Non-pigmented ciliary epithelial cell (primary cell): ENCODE data around the gene CDCP1.
"Not testable (repeated sequence)": the region's sequence is repeated elsewhere in the genome, so short reads cannot be mapped to it uniquely, and the experiment has no call there.

ENCODE experiments used
- DNase-seq: peaks from one replicate; pipeline ENCODE4 v3.0.0-alpha.2; 2010; ENCODE audit warnings: low read depth

The CDCP1 gene

GRCh38 chr3:45056608-45057301, 89.4 kb downstream of the CDCP1 start:
- DNase-seq, result no peak

- DNase-seq, result peak; percentile 64
These were observed 90.6 kb downstream of the CDCP1 start for GRCh38 chr3:45055411-45056143.

GRCh38 chr3:45055032-45055410, 91.2 kb downstream of the CDCP1 start:
- DNase-seq, result peak; percentile 44

GRCh38 chr3:45054196-45054857, 91.9 kb downstream of the CDCP1 start:
- no peak for DNase-seq

DNA sequence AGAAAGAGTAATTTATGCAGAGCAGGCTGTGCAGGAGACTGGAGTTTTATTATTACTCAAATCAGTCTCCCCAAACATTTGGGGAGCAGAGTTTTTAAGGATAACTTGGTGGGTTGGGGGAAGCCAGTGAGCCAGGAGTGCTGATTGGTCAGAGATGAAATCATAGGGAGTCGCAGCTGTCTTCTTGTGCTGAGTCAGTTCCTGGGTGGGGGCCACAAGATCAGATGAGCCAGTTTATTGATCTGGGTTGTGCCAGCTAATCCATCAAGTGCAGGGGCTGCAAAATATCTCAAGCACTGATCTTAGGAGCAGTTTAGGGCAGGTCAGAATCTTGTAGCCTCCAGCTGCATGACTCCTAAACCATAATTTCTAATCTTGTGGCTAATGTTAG, 92.4 kb downstream of the CDCP1 start:
- not testable (repeated sequence) for DNase-seq

GRCh38 chr3:45051685-45052084, 94.5 kb downstream of the CDCP1 start:
- DNase-seq, result no peak

GRCh38 chr3:45049807-45050206, 96.4 kb downstream of the CDCP1 start:
- no peak for DNase-seq

DNA sequence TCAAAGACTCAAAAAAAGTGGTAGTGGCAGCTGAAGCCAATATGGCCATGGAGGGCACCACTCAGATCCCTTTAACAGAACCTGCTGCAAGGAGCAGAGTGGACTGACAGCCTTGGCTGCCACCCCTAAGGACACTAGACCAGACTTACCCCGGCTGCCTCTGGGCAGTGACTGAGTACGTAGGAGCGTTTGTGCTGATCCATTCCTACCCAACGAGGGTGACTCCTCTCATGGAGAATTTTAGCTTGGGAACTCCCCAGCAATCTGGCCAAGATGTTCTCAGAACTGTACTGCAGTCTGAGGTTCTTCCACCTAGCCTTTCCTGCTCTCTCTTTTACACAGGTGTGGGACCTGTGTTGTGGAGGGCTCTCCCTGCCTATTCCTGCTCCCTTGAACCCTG, 97.9 kb downstream of the CDCP1 start:
- no peak for DNase-seq

DNA sequence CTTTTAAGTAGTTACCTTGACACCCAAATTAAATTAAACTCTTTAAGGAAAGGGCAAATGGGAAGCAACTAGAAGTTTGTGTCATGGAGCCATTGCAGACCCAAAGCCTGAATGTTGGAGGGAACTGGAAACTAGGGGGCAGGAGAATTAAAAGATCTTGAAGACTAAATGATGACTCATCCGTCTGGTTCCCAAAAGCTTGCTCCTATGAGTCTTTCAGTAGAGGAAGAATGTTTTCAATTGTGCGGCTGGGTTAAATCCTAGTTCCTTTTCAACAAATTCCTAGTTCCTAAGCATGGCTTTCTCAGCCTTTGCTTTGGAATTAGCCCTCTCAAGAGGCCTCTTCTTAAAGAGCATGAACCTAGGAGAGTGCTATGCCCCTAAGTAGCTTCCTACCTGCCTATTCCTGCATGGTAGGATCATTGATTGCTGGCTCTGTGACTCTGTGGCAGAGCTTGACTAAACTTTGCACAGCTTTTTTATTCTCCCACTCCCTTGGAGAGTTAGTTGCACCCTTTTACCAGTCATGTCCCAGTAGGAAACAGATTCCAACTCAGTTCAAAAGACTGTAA, 102.4 kb downstream of the CDCP1 start:
- DNase-seq, result peak; percentile 73

DNA sequence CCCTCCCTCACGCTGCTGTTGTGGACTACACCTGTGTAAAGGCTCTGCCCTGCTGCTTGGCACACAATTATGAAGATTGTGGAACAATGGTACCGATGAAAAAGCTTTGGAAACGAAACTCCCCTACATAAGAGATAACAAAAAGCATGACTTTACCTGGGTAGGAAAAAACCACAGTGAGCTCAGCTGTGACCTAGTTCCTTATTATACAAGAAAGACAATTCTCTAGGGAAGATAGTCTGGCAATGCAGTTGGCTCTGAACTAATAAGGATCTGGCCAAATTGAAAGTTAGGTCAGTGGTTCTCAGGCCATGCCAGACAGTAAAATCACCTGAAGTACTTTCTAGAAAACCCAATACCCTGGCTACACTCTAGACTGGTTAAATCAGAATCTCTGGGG, 104.0 kb downstream of the CDCP1 start:
- no peak for DNase-seq

- DNase-seq, result no peak
These were observed 104.5 kb downstream of the CDCP1 start for GRCh38 chr3:45041666-45042065.

DNA sequence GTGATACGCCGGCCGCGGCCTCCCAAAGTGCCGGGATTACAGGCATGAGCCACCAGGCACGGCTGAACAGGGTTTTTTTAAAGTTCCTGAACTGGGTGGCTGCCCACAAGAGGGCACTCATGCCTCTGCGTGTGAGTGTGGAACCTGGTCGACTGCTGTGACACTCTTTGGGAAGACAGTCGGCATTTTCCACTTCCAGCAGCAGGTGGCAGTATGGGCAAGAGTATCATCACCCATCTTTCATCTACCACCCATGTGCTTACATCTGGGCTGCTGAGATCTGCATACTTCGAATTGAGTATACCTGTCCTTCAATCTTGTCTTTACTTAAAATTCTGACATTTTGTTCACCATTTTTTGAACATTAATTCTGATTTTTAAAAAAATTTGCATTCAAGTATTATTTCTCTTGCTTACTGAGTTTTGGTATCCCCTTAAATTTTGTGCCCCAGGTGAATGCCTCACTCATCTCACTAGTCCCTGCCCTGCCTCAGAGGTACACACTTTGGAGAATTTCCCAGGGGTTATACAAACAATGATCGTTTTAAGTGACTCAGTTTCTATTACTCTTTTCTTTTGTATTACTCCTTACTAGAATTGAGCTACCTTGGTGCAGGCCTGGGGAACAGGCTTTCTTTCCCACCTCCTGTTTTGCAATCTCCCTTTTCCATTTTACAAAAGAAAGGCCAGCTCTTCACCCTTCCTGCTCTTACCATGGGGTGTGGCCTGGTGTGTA, 108.3 kb downstream of the CDCP1 start:
- peak; percentile 79 for DNase-seq

GRCh38 chr3:45035441-45036301, 110.5 kb downstream of the CDCP1 start:
- DNase-seq, result no peak

DNA sequence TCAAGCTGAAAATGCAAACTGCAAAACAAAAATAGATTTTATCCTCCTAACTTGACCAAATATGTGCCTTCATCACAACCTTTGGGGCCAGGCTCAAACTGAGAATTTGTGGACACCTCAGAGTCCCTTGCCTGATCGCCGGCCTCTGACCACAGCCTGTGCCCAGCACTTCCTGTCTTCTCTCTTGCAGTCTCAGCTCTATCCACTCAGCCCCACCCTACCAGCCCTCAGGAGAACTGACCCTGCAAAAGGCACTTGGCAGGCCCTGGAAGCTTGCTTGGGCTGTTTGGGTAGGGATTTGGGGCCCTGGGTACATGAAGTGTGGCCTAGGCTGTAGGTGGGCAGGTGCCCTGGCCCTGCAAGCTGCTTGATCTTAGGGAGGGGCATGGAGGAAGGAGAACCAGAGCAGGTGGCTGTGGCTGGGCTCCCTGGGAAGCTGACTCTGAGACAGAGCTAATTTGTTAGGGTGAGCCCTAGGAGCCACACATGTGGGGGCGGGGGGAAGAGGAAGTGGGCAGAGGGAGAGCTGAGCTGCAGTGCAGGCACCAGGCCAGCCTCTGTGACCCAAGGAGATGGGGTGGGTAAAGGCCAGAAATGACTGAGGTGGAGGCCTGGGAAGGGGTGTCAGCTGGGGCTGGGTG, 111.4 kb downstream of the CDCP1 start:
- DNase-seq, result no peak

GRCh38 chr3:45033791-45034190, 112.4 kb downstream of the CDCP1 start:
- DNase-seq, result no peak
